Natural killer cell (primary cell): ENCODE data around the gene NACAD. TPM values are rescaled to one million over a fixed set of nuclear protein-coding genes. Genes with fewer than 3 reads are reported as not detected.

Experiments used
- ATAC-seq, 3 donors: fragments of 150-1000 bp in 2 of 3; fragments of 200-7000 bp in 1 of 3; cut with Tn5 transposase; 1 replicate in 1 of 3; 2 replicates in 2 of 3; pipeline ENCODE4 v1.10.0; 2021; ENCODE audit warnings: mild to moderate bottlenecking in 2 of 3, moderate library complexity in 2 of 3
- DNase-seq, 2 donors: peaks; one replicate each; pipeline versions ENCODE4 v3.0.0 to v3.0.0-alpha.2; 2013 to 2021; ENCODE audit warnings: mixed read lengths in 1 of 2
- H3K27ac ChIP-seq: one replicate; pipeline ENCODE4 v1.5.1; 2013; ENCODE audit warnings: mild to moderate bottlenecking, low read length
- H3K27me3 ChIP-seq: one replicate; pipeline ENCODE4 v1.6.1; 2013; ENCODE audit warnings: low read length; ENCODE audit not compliant: control insufficient read depth, insufficient read depth
- H3K36me3 ChIP-seq: one replicate; pipeline ENCODE4 v1.6.1; 2013; ENCODE audit warnings: low read length; ENCODE audit not compliant: control insufficient read depth, insufficient read depth
- H3K4me1 ChIP-seq: one replicate; pipeline ENCODE4 v1.6.1; 2013; ENCODE audit warnings: low read length; ENCODE audit not compliant: control insufficient read depth, insufficient read depth
- H3K4me3 ChIP-seq: one replicate; pipeline ENCODE4 v1.5.1; 2013; ENCODE audit warnings: low read length
- H3K9me3 ChIP-seq: one replicate; pipeline ENCODE4 v1.6.1; 2013; ENCODE audit warnings: low read length; ENCODE audit not compliant: control insufficient read depth, insufficient read depth
- H3K27ac Mint-ChIP-seq, 2 donors: one replicate each; pipeline ENCODE4 v1.8.0; 2022; ENCODE audit warnings: mild to moderate bottlenecking in 2 of 2, mixed read lengths in 2 of 2, moderate library complexity in 1 of 2
- H3K27me3 Mint-ChIP-seq, 2 donors: one replicate each; pipeline ENCODE4 v1.8.0; 2022; ENCODE audit warnings: low read depth in 2 of 2, mixed read lengths in 2 of 2
- H3K36me3 Mint-ChIP-seq: one replicate; pipeline ENCODE4 v1.8.0; 2022; ENCODE audit warnings: mixed read lengths
- H3K4me1 Mint-ChIP-seq, 2 donors: one replicate each; pipeline ENCODE4 v1.8.0; 2022; ENCODE audit warnings: mixed read lengths in 2 of 2
- H3K4me3 Mint-ChIP-seq: one replicate; pipeline ENCODE4 v1.8.0; 2022; ENCODE audit warnings: mild to moderate bottlenecking, moderate library complexity, mixed read lengths
- H3K9me3 Mint-ChIP-seq, 2 donors: one replicate each; pipeline ENCODE4 v1.8.0; 2022; ENCODE audit warnings: mixed read lengths in 2 of 2
- CTCF ChIP-seq: fragments of 200-600 bp; IDR thresholded peaks from one replicate; pipeline ENCODE4 v1.8.0; 2022; ENCODE audit warnings: antibody characterized with exemption
- WGBS: methylation state at CpG from one replicate; pipeline ENCODE4 v1.1.7; 2013; ENCODE audit warnings: missing lambda C conversion rate; ENCODE audit not compliant: insufficient coverage; 5-methylcytosine and 5-hydroxymethylcytosine counted together
- intact Hi-C: fragments of 100-400 bp; cut with micrococcal nuclease; formaldehyde crosslinking; loops from one replicate; pipeline ENCODE4 v1.14.2; 2022
- total RNA-seq, 4 donors: library from RNA; stranded (reverse); fragments of 120-200 nt in 1 of 4; gene quantifications; one replicate each; pipeline versions ENCODE4 v1.2.3 to v1.2.4, GENCODE V29; 2013 to 2022

NACAD gene
- total RNA-seq, 3 donors from 2014 or later (not counting 1 experiment from before 2014, with no cell fraction given): 0.75 to 1.7 (median 0.78) TPM

GRCh38 chr7:45084336-45084735 is 4.4 kb downstream of the NACAD start:
- ATAC-seq (no peak), DNase-seq (no peak)
- Histone ChIP-seq H3K4me3 (no peak overlapping the region), H3K4me1 (peaks cover 9% of the 10 kb centered on the region), H3K27ac (no peak overlapping the region), H3K27me3 (peaks cover 4% of the 10 kb centered on the region), H3K9me3 (no peaks in the 10 kb centered on the region), H3K36me3 (no peaks in the 10 kb centered on the region)
- no peaks in the 10 kb centered on the region for H3K9me3 Mint-ChIP-seq
- H3K36me3 Mint-ChIP-seq: no peaks in the 10 kb centered on the region
- intact Hi-C loops: no loop called here
- TF ChIP-seq CTCF: no peak
- H3K27ac Mint-ChIP-seq: no peak overlapping the region
- no peak overlapping the region for H3K4me3 Mint-ChIP-seq
- peaks cover 0 to 3% of the 10 kb centered on the region in 2 donors for H3K27me3 Mint-ChIP-seq
- WGBS: 94% methylated on average over 5 of the region's 5 CpGs
- H3K4me1 Mint-ChIP-seq: peaks cover 3 to 18% of the 10 kb centered on the region in 2 donors

DNA sequence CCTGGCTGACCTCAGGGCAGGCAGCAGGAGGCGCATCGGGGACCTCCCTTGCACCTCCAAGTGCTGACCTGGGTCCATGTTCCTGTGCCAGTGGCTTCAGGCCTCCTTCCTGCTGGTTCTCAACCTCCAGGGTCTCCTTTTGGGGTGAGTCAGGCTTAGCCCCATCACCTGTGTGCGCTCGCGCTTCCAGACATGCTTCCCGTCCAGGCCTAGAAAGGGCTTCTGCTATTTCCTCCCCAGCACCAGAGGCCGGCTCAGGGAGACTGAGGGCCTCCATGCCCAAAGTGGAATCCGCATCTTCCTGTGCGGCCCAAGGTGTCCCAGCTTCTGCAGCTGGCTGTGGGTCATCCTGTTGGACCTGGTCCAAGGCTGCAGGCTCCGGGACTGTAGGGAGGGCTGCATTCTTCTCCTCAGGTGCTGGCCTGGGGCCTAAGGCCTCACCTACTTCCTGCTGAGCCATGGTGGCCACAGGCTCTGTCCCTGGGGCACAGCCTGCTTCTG is 5.9 kb downstream of the NACAD start:
- Mint-ChIP-seq H3K27me3 (no peaks in the 10 kb centered on the region), H3K4me3 (no peak overlapping the region), H3K9me3 (no peaks in the 10 kb centered on the region), H3K36me3 (no peaks in the 10 kb centered on the region), H3K27ac (no peak overlapping the region), H3K4me1 (peaks cover 6 to 29% of the 10 kb centered on the region in 2 donors)
- H3K27ac ChIP-seq: no peak overlapping the region
- no peak for ATAC-seq
- no peaks in the 10 kb centered on the region for H3K9me3 ChIP-seq
- no peaks in the 10 kb centered on the region for H3K4me1 ChIP-seq
- H3K27me3 ChIP-seq: no peaks in the 10 kb centered on the region
- H3K4me3 ChIP-seq: no peak overlapping the region
- DNase-seq: no peak
- no peak for TF ChIP-seq CTCF
- intact Hi-C loops: no loop called here
- H3K36me3 ChIP-seq: peaks cover 2% of the 10 kb centered on the region
- WGBS: 82% methylated on average over 10 of the region's 10 CpGs

- Mint-ChIP-seq H3K9me3 (no peaks in the 10 kb centered on the region), H3K4me1 (peaks cover 8 to 33% of the 10 kb centered on the region in 2 donors), H3K27me3 (no peaks in the 10 kb centered on the region), H3K27ac (no peak overlapping the region), H3K4me3 (no peak overlapping the region), H3K36me3 (no peaks in the 10 kb centered on the region)
- TF ChIP-seq CTCF: no peak
- Histone ChIP-seq H3K4me1 (peaks cover 1% of the 10 kb centered on the region), H3K9me3 (no peaks in the 10 kb centered on the region), H3K4me3 (no peak overlapping the region), H3K36me3 (peaks cover 8% of the 10 kb centered on the region), H3K27me3 (no peaks in the 10 kb centered on the region), H3K27ac (no peak overlapping the region)
- intact Hi-C loops: no loop called here
- DNase-seq (no peak), ATAC-seq (no peak)
- 93% methylated on average over 18 of the region's 18 CpGs for WGBS
Measured at GRCh38 chr7:45082031-45082830, 6.5 kb downstream of the NACAD start.

- Histone ChIP-seq H3K36me3 (peaks cover 14% of the 10 kb centered on the region), H3K4me3 (no peak overlapping the region), H3K9me3 (no peaks in the 10 kb centered on the region), H3K4me1 (peaks cover 8% of the 10 kb centered on the region), H3K27ac (no peak overlapping the region), H3K27me3 (no peaks in the 10 kb centered on the region)
- ATAC-seq: no peak
- 97% methylated on average over 9 of the region's 9 CpGs for WGBS
- Mint-ChIP-seq H3K27ac (no peak overlapping the region), H3K27me3 (no peaks in the 10 kb centered on the region), H3K4me1 (peaks cover 12 to 39% of the 10 kb centered on the region in 2 donors), H3K9me3 (no peaks in the 10 kb centered on the region), H3K4me3 (no peak overlapping the region), H3K36me3 (no peaks in the 10 kb centered on the region)
- intact Hi-C loops: no loop called here
- no peak for TF ChIP-seq CTCF
- no peak for DNase-seq
Measured at GRCh38 chr7:45081670-45081974, 7.1 kb downstream of the NACAD start.
